Stimulated activated CD4-positive, alpha-beta T cell treated with anti-CD3 and anti-CD28 coated beads, Interleukin-4, amount 100 ng/mL, for 4 hours (primary cell): ENCODE results near the gene TRAK2.

Experiments
- DNase-seq, 2 experiments: peaks; one replicate each; pipeline ENCODE4 v3.0.0-alpha.2; 2020

TRAK2 gene

GRCh38 chr2:201353116-201353515, 98.1 kb downstream of the TRAK2 start:
- DNase-seq, result no peak

GRCh38 chr2:201350879-201351278, 100.4 kb downstream of the TRAK2 start:
- no peak for DNase-seq

GRCh38 chr2:201349601-201350000, 101.7 kb downstream of the TRAK2 start:
- DNase-seq, result no peak

- DNase-seq, result no peak
These were observed 102.5 kb downstream of the TRAK2 start for GRCh38 chr2:201348758-201349157.

- no peak for DNase-seq
These were observed 104.1 kb downstream of the TRAK2 start for GRCh38 chr2:201347138-201347537.

GRCh38 chr2:201345625-201346213, 105.5 kb downstream of the TRAK2 start:
- no peak for DNase-seq

- DNase-seq, result no peak
These were observed 106.4 kb downstream of the TRAK2 start for GRCh38 chr2:201344663-201345366.

- DNase-seq, result no peak
These were observed 107.7 kb downstream of the TRAK2 start for GRCh38 chr2:201343559-201343958.

GRCh38 chr2:201342923-201343322, 108.3 kb downstream of the TRAK2 start:
- DNase-seq, result no peak

GRCh38 chr2:201329409-201329808, 121.8 kb downstream of the TRAK2 start:
- no peak for DNase-seq

GRCh38 chr2:201327678-201328077, 123.6 kb downstream of the TRAK2 start:
- DNase-seq, result no peak
